B cell (primary cell): Measurements from ENCODE around the gene PBXIP1. TPM values are rescaled to one million over a fixed set of nuclear protein-coding genes. Genes with fewer than 3 reads are reported as not detected.
A peak's percentile ranks its signal among the peaks of the same experiment; 100 is the strongest.

Source experiments
- ATAC-seq: fragments of 200-7000 bp; cut with Tn5 transposase; one replicate; pipeline ENCODE4 v1.10.0; 2021; ENCODE audit warnings: low read depth, mild to moderate bottlenecking, moderate number of reproducible peaks, moderate library complexity
- CTCF ChIA-PET: fragments of 350-600 bp; sonication (Branson Sonifier 250); formaldehyde crosslinking; loops from one replicate; lab custom pipeline; 2021; ENCODE audit warnings: antibody characterized with exemption, inconsistent platforms; lab: Charles Lee
- POLR2A ChIA-PET: fragments of 350-600 bp; sonication (Branson Sonifier 250); formaldehyde crosslinking; loops from one replicate; lab custom pipeline; 2021; ENCODE audit warnings: antibody characterized with exemption; lab: Charles Lee
- DNase-seq: peaks from one replicate; pipeline ENCODE4 v3.0.0; 2013
- H2AFZ ChIP-seq: 2 replicates; pipeline ENCODE4 v1.6.1; 2012; ENCODE audit warnings: mild to moderate bottlenecking, low read depth, low read length; ENCODE audit not compliant: insufficient read depth, poor library complexity, severe bottlenecking
- H3K27ac ChIP-seq, 2 donors: 1 replicate in 1 of 2; 2 replicates in 1 of 2; pipeline ENCODE4 v1.5.1; 2012 to 2013; ENCODE audit warnings: low read length in 2 of 2, mild to moderate bottlenecking in 2 of 2, moderate library complexity in 1 of 2
- H3K27me3 ChIP-seq, 4 experiments: fragments of 200-600 bp in 1 of 4; sonication (generic) in 1 of 4; replicated peaks in 1 of 4; 1 replicate in 2 of 4; 2 replicates in 2 of 4; pipeline versions ENCODE4 v1.6.1 to v1.7.0; 2013 to 2016; ENCODE audit warnings: low read length in 3 of 4, mild to moderate bottlenecking in 2 of 4, mixed read lengths in 1 of 4, moderate library complexity in 1 of 4; ENCODE audit not compliant: insufficient read depth in 4 of 4, control insufficient read depth in 3 of 4; ENCODE audit errors: control extremely low read depth in 1 of 4
- H3K36me3 ChIP-seq, 2 experiments: replicated peaks in 1 of 2; 1 replicate in 1 of 2; 2 replicates in 1 of 2; pipeline versions ENCODE4 v1.6.1 to v1.7.1; 2013; ENCODE audit warnings: low read length in 1 of 2; ENCODE audit not compliant: insufficient read depth in 2 of 2, control insufficient read depth in 1 of 2; ENCODE audit errors: control extremely low read depth in 1 of 2, extremely low read depth in 1 of 2
- H3K4me1 ChIP-seq, 2 donors: fragments of 200-600 bp in 1 of 2; sonication (generic) in 1 of 2; 1 replicate in 1 of 2; 2 replicates in 1 of 2; pipeline versions ENCODE4 v1.5.1 to v1.6.1; 2013 to 2017; ENCODE audit warnings: low read length in 2 of 2; ENCODE audit not compliant: control insufficient read depth in 2 of 2, insufficient read depth in 2 of 2
- H3K4me2 ChIP-seq: replicated peaks from 2 replicates; pipeline ENCODE3; 2012; ENCODE audit warnings: mild to moderate bottlenecking, low read depth, low read length; ENCODE audit not compliant: poor library complexity, severe bottlenecking
- H3K4me3 ChIP-seq, 5 experiments: fragments of 200-600 bp in 1 of 5; sonication (generic) in 1 of 5; 1 replicate in 3 of 5; 2 replicates in 2 of 5; pipeline versions ENCODE4 v1.5.1 to v1.7.0; 2011 to 2016; ENCODE audit warnings: low read length in 4 of 5, mild to moderate bottlenecking in 4 of 5, low read depth in 2 of 5, control low read depth in 1 of 5, moderate library complexity in 1 of 5; ENCODE audit not compliant: insufficient read depth in 1 of 5; ENCODE audit errors: control extremely low read depth in 1 of 5, extremely low read depth in 1 of 5
- H3K79me2 ChIP-seq: fragments of 200-600 bp; sonication (generic); one replicate; pipeline ENCODE4 v1.6.0; 2016; ENCODE audit warnings: low read length; ENCODE audit not compliant: control insufficient read depth, insufficient read depth
- H3K9ac ChIP-seq: fragments of 200-600 bp; sonication (generic); 2 replicates; pipeline ENCODE4 v1.6.1; 2017; ENCODE audit warnings: mild to moderate bottlenecking, low read length, moderate library complexity
- H3K9me3 ChIP-seq, 3 donors: one replicate each; pipeline versions ENCODE4 v1.6.1 to v1.7.1; 2013; ENCODE audit warnings: low read length in 2 of 3; ENCODE audit not compliant: control insufficient read depth in 2 of 3, insufficient read depth in 1 of 3; ENCODE audit errors: control extremely low read depth in 1 of 3
- H4K20me1 ChIP-seq: 2 replicates; pipeline ENCODE4 v1.6.0; 2012; ENCODE audit warnings: mild to moderate bottlenecking, low read length; ENCODE audit not compliant: insufficient read depth, control insufficient read depth, poor library complexity, severe bottlenecking
- H3K27ac Mint-ChIP-seq: one replicate; pipeline ENCODE4 v1.8.0; 2021; ENCODE audit warnings: mixed read lengths
- H3K27me3 Mint-ChIP-seq: one replicate; pipeline ENCODE4 v1.8.0; 2021; ENCODE audit warnings: mixed read lengths
- H3K4me1 Mint-ChIP-seq: one replicate; pipeline ENCODE4 v1.8.0; 2021; ENCODE audit warnings: mixed read lengths
- H3K4me3 Mint-ChIP-seq: one replicate; pipeline ENCODE4 v1.8.0; 2021; ENCODE audit warnings: mixed read lengths
- H3K9me3 Mint-ChIP-seq: one replicate; pipeline ENCODE4 v1.8.0; 2022; ENCODE audit warnings: mixed read lengths; ENCODE audit not compliant: insufficient read depth
- CTCF ChIP-seq: fragments of 200-600 bp; IDR thresholded peaks from one replicate; pipeline ENCODE4 v1.8.0; 2022; ENCODE audit warnings: antibody characterized with exemption, mild to moderate bottlenecking
- EZH2 ChIP-seq: IDR thresholded peaks from 2 replicates; pipeline ENCODE4 v1.6.1; 2012; ENCODE audit warnings: borderline replicate concordance, low read depth, mild to moderate bottlenecking, moderate library complexity, low read length; ENCODE audit not compliant: insufficient read depth, poor library complexity, severe bottlenecking
- whole genome bisulfite sequencing: methylation state at CpG from one replicate; pipeline ENCODE4 v1.1.5; 2013; ENCODE audit warnings: missing lambda C conversion rate; ENCODE audit not compliant: insufficient coverage; 5-methylcytosine and 5-hydroxymethylcytosine counted together
- intact Hi-C: fragments of 100-400 bp; cut with micrococcal nuclease; formaldehyde crosslinking; loops from one replicate; pipeline ENCODE4 v1.10.0; 2022
- polyA plus RNA-seq: library from polyadenylated mRNA; depleted of rRNA; stranded (reverse); fragments of >200 nt; gene quantifications from 2 replicates; pipeline ENCODE4 v1.2.3, GENCODE V29; 2012
- total RNA-seq, 2 donors: library from RNA; stranded (reverse); fragments of 120-200 nt in 1 of 2; gene quantifications; 1 replicate in 1 of 2; 2 replicates in 1 of 2; pipeline versions ENCODE4 v1.2.3 to v1.2.4, GENCODE V29; 2013 to 2022

Gene PBXIP1
- total and polyA plus RNA-seq, 2 donors (not counting 1 experiment from before 2014, with no cell fraction given): 77.6 to 212 TPM

GRCh38 chr1:155000726-155001424 is 45.0 kb upstream of the PBXIP1 start:
- H3K9me3 ChIP-seq: no peaks in the 10 kb centered on the region
- peak overlapping the region; percentile 74 to 95 (median 86) for H3K4me3 ChIP-seq
- H2AFZ ChIP-seq: peak overlapping the region; percentile 90
- no peaks in the 10 kb centered on the region for H3K27me3 ChIP-seq
- Mint-ChIP-seq H3K27ac (peak overlapping the region; percentile 96), H3K4me1 (peaks cover 41% of the 10 kb centered on the region), H3K4me3 (peak overlapping the region; percentile 90), H3K9me3 (no peaks in the 10 kb centered on the region), H3K27me3 (no peaks in the 10 kb centered on the region)
- intact Hi-C loops: loop anchor here (1.0 to 5.0 kb wide), 5 partner anchors 62 to 674 kb away; partner anchors contain the start of genes ADAR, ATP8B2, EFNA4 and UBE2Q1
- H3K79me2 ChIP-seq: peaks cover 38% of the 10 kb centered on the region
- H3K36me3 ChIP-seq: no peaks in the 10 kb centered on the region
- peak overlapping the region; percentile 73 to 80 for H3K27ac ChIP-seq
- ChIA-PET CTCF (interaction anchor here (0.8 to 18.4 kb wide), 15 partner anchors 13 to 331 kb away, joined by 3 to 295 read pairs (median 6); partner anchors contain the start of genes ADAM15, CKS1B, FLAD1 and PBXIP1), POLR2A (interaction anchor here (0.6 to 7.4 kb wide), 4 partner anchors 14 to 64 kb away, joined by 6 to 74 read pairs (median 8); partner anchors contain the start of genes CKS1B and PMVK)
- DNase-seq: peak; percentile 89
- peaks cover 31 to 40% of the 10 kb centered on the region in 2 donors for H3K4me1 ChIP-seq
- ATAC-seq: peak; percentile 32
- WGBS: 0% methylated on average over 37 of the region's 43 CpGs
- peak overlapping the region; percentile 91 for H3K9ac ChIP-seq
- peak overlapping the region; percentile 97 for H3K4me2 ChIP-seq
- no peaks in the 10 kb centered on the region for H4K20me1 ChIP-seq
- no peak for TF ChIP-seq EZH2
- no peak for TF ChIP-seq CTCF

- TF ChIP-seq EZH2: no peak
- no peak for TF ChIP-seq CTCF
- ChIA-PET CTCF (interaction anchor here (1.0 to 18.4 kb wide), 15 partner anchors 12 to 331 kb away, joined by 3 to 295 read pairs (median 9); partner anchors contain the start of genes CKS1B, FLAD1, PBXIP1 and PMVK), POLR2A (interaction anchor here (0.7 to 7.4 kb wide), 7 partner anchors 12 to 64 kb away, joined by 3 to 74 read pairs (median 6); partner anchors contain the start of genes CKS1B and PMVK)
- Histone ChIP-seq H3K4me2 (peak overlapping the region; percentile 97), H3K9ac (peak overlapping the region; percentile 91), H3K79me2 (peaks cover 33% of the 10 kb centered on the region), H3K27ac (peak overlapping the region; percentile 73 to 80), H3K4me3 (peak overlapping the region; percentile 63 to 95 (median 86)), H3K36me3 (no peaks in the 10 kb centered on the region), H3K27me3 (no peaks in the 10 kb centered on the region), H4K20me1 (no peaks in the 10 kb centered on the region), H3K9me3 (no peaks in the 10 kb centered on the region), H3K4me1 (peaks cover 26 to 35% of the 10 kb centered on the region in 2 donors), H2AFZ (peak overlapping the region; percentile 90)
- intact Hi-C loops: loop anchor here (2.0 to 5.0 kb wide), 4 partner anchors 62 to 673 kb away; partner anchors contain the start of genes ADAR, ATP8B2, EFNA4 and UBE2Q1
- H3K27me3 Mint-ChIP-seq: no peaks in the 10 kb centered on the region
- no peak for ATAC-seq
- no peaks in the 10 kb centered on the region for H3K9me3 Mint-ChIP-seq
- peak overlapping the region; percentile 90 for H3K4me3 Mint-ChIP-seq
- peaks cover 36% of the 10 kb centered on the region for H3K4me1 Mint-ChIP-seq
- DNase-seq: no peak
- WGBS: 0% methylated on average over 4 of the region's 13 CpGs
- H3K27ac Mint-ChIP-seq: peak overlapping the region; percentile 93
These were observed 44.5 kb upstream of the PBXIP1 start for GRCh38 chr1:155000411-155000725.
